ENCODE results near the gene PARD3. TPM values are rescaled to one million over a fixed set of nuclear protein-coding genes. Genes with fewer than 3 reads are reported as not detected.
"Not testable (repeated sequence)": the region's sequence is repeated elsewhere in the genome, so short reads cannot be mapped to it uniquely, and the experiment has no call there.

The PARD3 gene
- total and polyA plus RNA-seq, 2 experiments from 2014 or later: 6.3 to 21.2 TPM

- H3K4me2 ChIP-seq (ENCODE audit: unreplicated experiment): no peak overlapping the region
- no peak for DNase-seq
- TF ChIP-seq EZH2phosphoT487 (IDR thresholded peaks at IDR 0.05; ENCODE audit: insufficient read depth, low read depth): no peak
- TF ChIP-seq EZH2 (IDR thresholded peaks at IDR 0.05; ENCODE audit: insufficient read depth, poor library complexity, severe bottlenecking): no peak
- H3K36me3 ChIP-seq (ENCODE audit: low read depth): no peaks in the 10 kb centered on the region
- no peaks in the 10 kb centered on the region for H3K9me2 ChIP-seq (ENCODE audit: insufficient read depth)
- H4K20me1 ChIP-seq (ENCODE audit: insufficient read depth): no peaks in the 10 kb centered on the region
- peaks cover 9% of the 10 kb centered on the region for H3K4me1 ChIP-seq (ENCODE audit: insufficient read depth)
- no peaks in the 10 kb centered on the region for H3K9me3 ChIP-seq (ENCODE audit: low read depth)
- no peak overlapping the region for H3K9ac ChIP-seq
- H3K79me2 ChIP-seq (ENCODE audit: insufficient read depth): peaks cover 83% of the 10 kb centered on the region
- no peak overlapping the region for H3K4me3 ChIP-seq
- H3K27ac ChIP-seq: no peak overlapping the region
- WGBS, 2 experiments (ENCODE audit: low coverage in 1 of 2, low lambda C conversion rate in 2 of 2, missing lambda C conversion rate in 2 of 2): 75 to 77% methylated on average over 5 of the region's 5 CpGs
- no peak overlapping the region for H2AFZ ChIP-seq
- in situ Hi-C loops (cut with MboI): no loop called here
- H3F3A ChIP-seq (ENCODE audit: insufficient read depth): peaks cover 13% of the 10 kb centered on the region
- no peaks in the 10 kb centered on the region for H3K27me3 ChIP-seq (replicated peaks; ENCODE audit: insufficient read depth)
These were observed 61.9 kb downstream of the PARD3 start for GRCh38 chr10:34753014-34753757.

GRCh38 chr10:34751272-34751671, 63.8 kb downstream of the PARD3 start:
- no peak overlapping the region for H3K4me3 ChIP-seq
- no peaks in the 10 kb centered on the region for H4K20me1 ChIP-seq (ENCODE audit: insufficient read depth)
- peaks cover 75% of the 10 kb centered on the region for H3K79me2 ChIP-seq (ENCODE audit: insufficient read depth)
- in situ Hi-C loops (cut with MboI): no loop called here
- H3K27ac ChIP-seq: no peak overlapping the region
- no peaks in the 10 kb centered on the region for H3K9me2 ChIP-seq (ENCODE audit: insufficient read depth)
- H2AFZ ChIP-seq: no peak overlapping the region
- no peak overlapping the region for H3K9ac ChIP-seq
- H3K4me1 ChIP-seq (ENCODE audit: insufficient read depth): no peaks in the 10 kb centered on the region
- H3K4me2 ChIP-seq (ENCODE audit: unreplicated experiment): no peak overlapping the region
- DNase-seq: no peak
- H3K36me3 ChIP-seq (ENCODE audit: low read depth): no peaks in the 10 kb centered on the region
- WGBS, 2 experiments (ENCODE audit: low coverage in 1 of 2, low lambda C conversion rate in 2 of 2, missing lambda C conversion rate in 2 of 2): 49 to 50% methylated on average over 2 of the region's 2 CpGs
- H3K27me3 ChIP-seq (replicated peaks; ENCODE audit: insufficient read depth): no peaks in the 10 kb centered on the region
- H3F3A ChIP-seq (ENCODE audit: insufficient read depth): no peaks in the 10 kb centered on the region
- TF ChIP-seq EZH2 (IDR thresholded peaks at IDR 0.05; ENCODE audit: insufficient read depth, poor library complexity, severe bottlenecking): no peak
- no peak for TF ChIP-seq EZH2phosphoT487 (IDR thresholded peaks at IDR 0.05; ENCODE audit: insufficient read depth, low read depth)
- H3K9me3 ChIP-seq (ENCODE audit: low read depth): no peaks in the 10 kb centered on the region

- in situ Hi-C loops (cut with MboI); H3K9me3 ChIP-seq (ENCODE audit: low read depth); DNase-seq; H3F3A ChIP-seq (ENCODE audit: insufficient read depth); H3K36me3 ChIP-seq (ENCODE audit: low read depth); H4K20me1 ChIP-seq (ENCODE audit: insufficient read depth); H3K4me3 ChIP-seq; H3K4me2 ChIP-seq (ENCODE audit: unreplicated experiment); H3K27me3 ChIP-seq (replicated peaks; ENCODE audit: insufficient read depth); H3K4me1 ChIP-seq (ENCODE audit: insufficient read depth); H3K27ac ChIP-seq; H2AFZ ChIP-seq; H3K9me2 ChIP-seq (ENCODE audit: insufficient read depth); H3K9ac ChIP-seq: not testable (repeated sequence)
- 84 to 86% methylated on average over 7 of the region's 7 CpGs for WGBS, 2 experiments (ENCODE audit: low coverage in 1 of 2, low lambda C conversion rate in 2 of 2, missing lambda C conversion rate in 2 of 2)
- peaks cover 73% of the 10 kb centered on the region for H3K79me2 ChIP-seq (ENCODE audit: insufficient read depth)
These were observed 64.3 kb downstream of the PARD3 start for GRCh38 chr10:34750795-34751194.

- no peak overlapping the region for H3K4me3 ChIP-seq
- TF ChIP-seq EZH2phosphoT487 (IDR thresholded peaks at IDR 0.05; ENCODE audit: insufficient read depth, low read depth): no peak
- no peak for TF ChIP-seq EZH2 (IDR thresholded peaks at IDR 0.05; ENCODE audit: insufficient read depth, poor library complexity, severe bottlenecking)
- H3K27ac ChIP-seq: no peak overlapping the region
- peaks cover 5% of the 10 kb centered on the region for H3K4me1 ChIP-seq (ENCODE audit: insufficient read depth)
- no peak overlapping the region for H3K9ac ChIP-seq
- no peak for DNase-seq
- H2AFZ ChIP-seq: no peak overlapping the region
- in situ Hi-C loops (cut with MboI): no loop called here
- H3K9me2 ChIP-seq (ENCODE audit: insufficient read depth): no peaks in the 10 kb centered on the region
- H4K20me1 ChIP-seq (ENCODE audit: insufficient read depth): no peaks in the 10 kb centered on the region
- 98 to 99% methylated on average over 4 of the region's 4 CpGs for WGBS, 2 experiments (ENCODE audit: low coverage in 1 of 2, low lambda C conversion rate in 2 of 2, missing lambda C conversion rate in 2 of 2)
- peaks cover 67% of the 10 kb centered on the region for H3K79me2 ChIP-seq (ENCODE audit: insufficient read depth)
- no peaks in the 10 kb centered on the region for H3K36me3 ChIP-seq (ENCODE audit: low read depth)
- no peaks in the 10 kb centered on the region for H3K27me3 ChIP-seq (replicated peaks; ENCODE audit: insufficient read depth)
- H3F3A ChIP-seq (ENCODE audit: insufficient read depth): peaks cover 6% of the 10 kb centered on the region
- H3K9me3 ChIP-seq (ENCODE audit: low read depth): no peaks in the 10 kb centered on the region
- H3K4me2 ChIP-seq (ENCODE audit: unreplicated experiment): no peak overlapping the region
These were observed 66.3 kb downstream of the PARD3 start for GRCh38 chr10:34748767-34749166.

GRCh38 chr10:34748357-34748756, 66.7 kb downstream of the PARD3 start:
- Histone ChIP-seq H3K36me3 (ENCODE audit: low read depth) (no peaks in the 10 kb centered on the region), H3K79me2 (ENCODE audit: insufficient read depth) (peaks cover 63% of the 10 kb centered on the region), H3K9ac (no peak overlapping the region), H3K4me2 (ENCODE audit: unreplicated experiment) (no peak overlapping the region), H3K4me1 (ENCODE audit: insufficient read depth) (peaks cover 10% of the 10 kb centered on the region), H3F3A (ENCODE audit: insufficient read depth) (peaks cover 10% of the 10 kb centered on the region), H2AFZ (no peak overlapping the region), H3K27ac (no peak overlapping the region), H3K4me3 (no peak overlapping the region), H3K27me3 (replicated peaks; ENCODE audit: insufficient read depth) (no peaks in the 10 kb centered on the region), H3K9me3 (ENCODE audit: low read depth) (no peaks in the 10 kb centered on the region), H4K20me1 (ENCODE audit: insufficient read depth) (no peaks in the 10 kb centered on the region), H3K9me2 (ENCODE audit: insufficient read depth) (no peaks in the 10 kb centered on the region)
- DNase-seq: no peak
- WGBS, 2 experiments (ENCODE audit: low coverage in 1 of 2, low lambda C conversion rate in 2 of 2, missing lambda C conversion rate in 2 of 2): 97 to 98% methylated on average over 6 of the region's 6 CpGs
- in situ Hi-C loops (cut with MboI): no loop called here
- TF ChIP-seq EZH2 (IDR thresholded peaks at IDR 0.05; ENCODE audit: insufficient read depth, poor library complexity, severe bottlenecking) (no peak), EZH2phosphoT487 (IDR thresholded peaks at IDR 0.05; ENCODE audit: insufficient read depth, low read depth) (no peak)
